ENCODE measurements around the gene CYB5B.
"Not testable (repeated sequence)": the region's sequence is repeated elsewhere in the genome, so short reads cannot be mapped to it uniquely, and the experiment has no call there.

Gene CYB5B

GRCh38 chr16:69410219-69410990 is 14.0 kb upstream of the CYB5B start:
- DNase-seq (ENCODE audit: low spot score) = peak; percentile 53

GRCh38 chr16:69411064-69411985 is 13.1 kb upstream of the CYB5B start:
- no peak for DNase-seq (ENCODE audit: low spot score)

GRCh38 chr16:69412287-69412686 is 12.1 kb upstream of the CYB5B start:
- DNase-seq (ENCODE audit: low spot score) = no peak

GRCh38 chr16:69413045-69413664 is 11.3 kb upstream of the CYB5B start:
- DNase-seq (ENCODE audit: low spot score) = no peak

- DNase-seq (ENCODE audit: low spot score) = no peak
Observed at GRCh38 chr16:69417520-69418199, 6.8 kb upstream of the CYB5B start.

GRCh38 chr16:69419956-69420355 is 4.5 kb upstream of the CYB5B start:
- DNase-seq (ENCODE audit: low spot score) = no peak

- no peak for DNase-seq (ENCODE audit: low spot score)
Observed at GRCh38 chr16:69423189-69423588, 1.2 kb upstream of the CYB5B start.

GRCh38 chr16:69424935-69425784 is 741 bp downstream of the CYB5B start:
- no peak for DNase-seq (ENCODE audit: low spot score)

GRCh38 chr16:69428652-69429051 is 4.2 kb downstream of the CYB5B start:
- DNase-seq (ENCODE audit: low spot score) = no peak

- not testable (repeated sequence) for DNase-seq (ENCODE audit: low spot score)
Observed at GRCh38 chr16:69429058-69429640, 4.7 kb downstream of the CYB5B start.

GRCh38 chr16:69431948-69432468 is 7.6 kb downstream of the CYB5B start:
- DNase-seq (ENCODE audit: low spot score) = no peak

GRCh38 chr16:69434066-69434465 is 9.6 kb downstream of the CYB5B start:
- no peak for DNase-seq (ENCODE audit: low spot score)

GRCh38 chr16:69435977-69436820 is 11.8 kb downstream of the CYB5B start:
- DNase-seq (ENCODE audit: low spot score) = no peak

- no peak for DNase-seq (ENCODE audit: low spot score)
Observed at GRCh38 chr16:69436896-69437295, 12.5 kb downstream of the CYB5B start.

- no peak for DNase-seq (ENCODE audit: low spot score)
Observed at GRCh38 chr16:69438465-69438864, 14.0 kb downstream of the CYB5B start.

- no peak for DNase-seq (ENCODE audit: low spot score)
Observed at GRCh38 chr16:69440250-69440649, 15.8 kb downstream of the CYB5B start.

- DNase-seq (ENCODE audit: low spot score) = not testable (repeated sequence)
Observed at GRCh38 chr16:69441030-69441429, 16.6 kb downstream of the CYB5B start.

- peak; percentile 38 for DNase-seq (ENCODE audit: low spot score)
Observed at GRCh38 chr16:69443927-69444631, 19.7 kb downstream of the CYB5B start.
